HTERT RPE-1 (cell line): Measurements from ENCODE around the gene SREK1.
"Not testable (repeated sequence)": the region's sequence is repeated elsewhere in the genome, so short reads cannot be mapped to it uniquely, and the experiment has no call there.

ENCODE experiments used
- in situ Hi-C: fragments of 300-500 bp; cut with MboI; formaldehyde crosslinking; loops from 4 replicates; pipeline ENCODE4 v1.14.3; 2020; ENCODE audit warnings: low sequenced_read_pairs

SREK1 gene, protein sequence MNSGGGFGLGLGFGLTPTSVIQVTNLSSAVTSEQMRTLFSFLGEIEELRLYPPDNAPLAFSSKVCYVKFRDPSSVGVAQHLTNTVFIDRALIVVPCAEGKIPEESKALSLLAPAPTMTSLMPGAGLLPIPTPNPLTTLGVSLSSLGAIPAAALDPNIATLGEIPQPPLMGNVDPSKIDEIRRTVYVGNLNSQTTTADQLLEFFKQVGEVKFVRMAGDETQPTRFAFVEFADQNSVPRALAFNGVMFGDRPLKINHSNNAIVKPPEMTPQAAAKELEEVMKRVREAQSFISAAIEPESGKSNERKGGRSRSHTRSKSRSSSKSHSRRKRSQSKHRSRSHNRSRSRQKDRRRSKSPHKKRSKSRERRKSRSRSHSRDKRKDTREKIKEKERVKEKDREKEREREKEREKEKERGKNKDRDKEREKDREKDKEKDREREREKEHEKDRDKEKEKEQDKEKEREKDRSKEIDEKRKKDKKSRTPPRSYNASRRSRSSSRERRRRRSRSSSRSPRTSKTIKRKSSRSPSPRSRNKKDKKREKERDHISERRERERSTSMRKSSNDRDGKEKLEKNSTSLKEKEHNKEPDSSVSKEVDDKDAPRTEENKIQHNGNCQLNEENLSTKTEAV

DNA sequence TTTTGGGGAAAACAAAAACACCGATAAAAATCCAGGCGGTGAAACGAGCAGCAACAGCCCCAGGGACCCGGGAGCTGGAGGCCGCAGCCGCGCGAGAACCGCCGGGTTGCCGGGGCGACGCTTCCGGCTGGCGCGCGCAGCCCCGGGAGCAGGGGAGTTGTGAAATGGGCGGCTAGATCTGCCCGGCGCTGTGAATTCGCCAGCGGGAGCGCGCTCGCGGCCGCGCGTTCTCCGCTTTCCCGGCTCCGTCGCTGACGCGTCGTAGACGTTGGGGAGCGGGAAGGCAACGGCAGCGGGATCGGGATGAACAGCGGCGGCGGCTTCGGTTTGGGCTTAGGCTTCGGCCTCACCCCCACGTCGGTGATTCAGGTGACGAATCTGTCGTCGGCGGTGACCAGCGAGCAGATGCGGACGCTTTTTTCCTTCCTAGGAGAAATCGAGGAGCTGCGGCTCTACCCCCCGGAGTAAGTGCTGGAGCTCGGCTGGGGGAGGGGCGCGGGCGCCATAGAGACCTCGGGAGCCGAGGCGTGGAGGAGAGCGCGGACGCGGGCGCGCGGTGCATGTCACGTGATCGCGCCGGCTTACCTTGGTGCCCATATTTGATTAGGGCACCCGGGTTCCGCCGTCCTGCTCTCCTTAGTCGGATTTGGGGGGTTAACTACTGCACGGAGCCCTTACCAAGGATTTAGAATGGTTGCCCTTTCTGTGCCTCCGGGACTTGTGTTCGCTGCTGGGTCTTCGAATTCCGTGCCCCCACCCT, at the start of gene SREK1:
TSS of gene SREK1 (plus strand) at position 227 of the 760 bp plus-strand sequence. CDS start at position 304, 77 bp downstream.
- in situ Hi-C loops = no loop called here

DNA sequence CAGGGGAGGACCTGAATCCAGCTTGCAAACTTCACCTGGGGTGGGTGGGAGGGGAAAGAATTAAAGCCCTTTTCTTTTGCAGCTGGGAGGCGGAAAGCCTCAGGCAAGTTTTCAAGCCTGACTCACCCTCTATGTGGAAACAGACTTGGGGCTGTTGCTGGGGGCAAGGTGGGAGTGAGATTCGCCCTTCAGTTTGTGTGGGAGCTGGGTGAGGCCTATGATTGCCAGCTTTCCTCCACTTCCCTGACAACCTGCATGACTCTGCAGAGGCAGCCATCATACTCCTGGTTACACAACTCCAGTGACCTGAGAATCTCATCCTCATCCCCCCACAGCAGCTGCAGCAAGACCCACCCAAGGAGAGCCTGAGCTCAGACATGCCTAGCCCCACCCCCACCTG, 43.2 kb upstream of the SREK1 start:
- in situ Hi-C loops = no loop called here

DNA sequence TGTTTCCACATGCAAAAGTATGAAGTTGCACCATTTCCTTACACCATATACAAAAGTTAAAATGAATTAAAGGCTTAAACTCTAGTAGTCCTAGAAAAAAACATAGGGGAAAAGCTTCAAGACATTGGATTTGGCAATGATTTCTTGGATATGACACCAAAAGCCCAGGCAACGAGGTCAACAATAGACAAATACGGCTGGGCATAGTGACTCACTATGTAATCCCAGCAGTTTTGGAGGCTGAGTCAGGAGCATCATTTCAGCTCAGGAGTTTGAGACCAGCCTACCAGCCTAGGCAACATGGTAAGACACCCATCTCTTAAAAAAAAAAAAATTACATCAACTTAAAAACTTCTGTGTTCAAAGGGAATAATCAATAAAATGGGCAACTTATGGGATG, 30.9 kb upstream of the SREK1 start:
- in situ Hi-C loops = no loop called here

DNA sequence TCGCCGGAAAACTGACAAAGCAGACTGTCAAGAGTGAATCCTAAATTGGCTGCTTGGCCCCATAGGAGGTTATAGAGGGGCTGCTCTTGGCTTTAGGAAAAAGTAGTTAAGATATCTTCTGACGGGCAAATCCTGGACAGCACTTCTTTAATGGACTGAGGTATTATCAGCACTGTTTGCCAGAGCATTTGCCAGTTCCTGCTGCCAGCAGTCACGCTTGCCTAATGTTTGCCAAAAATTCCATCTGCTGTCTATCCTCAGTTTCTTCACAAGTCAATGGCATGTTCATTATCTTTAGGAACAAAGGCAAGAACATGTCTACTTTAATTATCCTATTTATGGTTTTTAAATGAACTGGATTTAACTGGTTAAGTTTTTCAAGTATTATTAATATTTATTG, 25.8 kb upstream of the SREK1 start:
- in situ Hi-C loops = no loop called here

DNA sequence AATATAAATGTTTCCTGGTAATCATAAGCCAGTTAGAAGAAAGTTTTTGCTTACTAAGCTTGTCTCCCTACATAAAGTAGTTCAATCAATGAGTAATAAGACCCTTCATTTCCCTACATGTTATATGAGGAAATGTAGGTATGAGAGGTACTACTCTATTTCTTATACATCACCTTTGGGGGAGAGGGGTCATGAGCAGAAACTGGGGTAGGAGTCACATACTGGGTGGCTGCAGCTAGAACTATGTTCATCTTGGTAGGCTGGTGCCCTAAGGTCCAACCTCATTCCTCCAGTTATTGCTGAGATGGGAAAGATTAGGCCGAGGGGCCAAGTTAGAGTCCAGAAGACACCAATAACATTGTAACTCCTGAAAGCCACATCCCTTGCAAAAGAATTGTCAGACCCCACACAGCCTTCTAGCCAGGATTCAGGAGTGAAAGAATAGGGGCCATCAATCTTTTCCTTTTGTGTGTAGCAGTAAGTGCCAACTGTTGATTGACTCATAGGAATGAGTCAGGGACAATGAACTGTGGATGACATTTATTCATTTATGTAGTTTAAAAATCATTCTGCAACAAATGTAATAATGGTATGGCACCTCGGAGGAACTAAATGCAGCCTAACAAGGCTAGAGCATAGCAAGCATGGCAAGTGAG, 21.6 kb upstream of the SREK1 start:
- in situ Hi-C loops = no loop called here

DNA sequence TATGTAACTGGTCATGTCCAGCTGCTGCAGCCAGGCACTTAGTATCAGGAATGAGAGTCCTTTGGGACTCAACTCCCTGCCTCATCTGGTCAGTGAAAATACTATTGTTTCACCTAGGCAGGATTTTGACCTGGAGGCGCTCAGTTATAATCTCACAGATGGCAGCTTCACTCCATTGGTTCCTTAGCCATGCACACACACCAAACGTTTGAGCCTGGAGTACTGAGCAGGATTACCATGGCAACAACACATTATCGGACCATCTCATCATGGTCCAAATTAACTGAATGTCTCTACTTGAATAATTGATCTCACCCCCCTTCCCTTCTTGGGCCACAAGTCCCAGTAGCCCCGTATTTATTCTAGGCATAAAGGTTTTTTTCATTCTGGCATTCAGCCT, 15.0 kb upstream of the SREK1 start:
- in situ Hi-C loops = no loop called here

DNA sequence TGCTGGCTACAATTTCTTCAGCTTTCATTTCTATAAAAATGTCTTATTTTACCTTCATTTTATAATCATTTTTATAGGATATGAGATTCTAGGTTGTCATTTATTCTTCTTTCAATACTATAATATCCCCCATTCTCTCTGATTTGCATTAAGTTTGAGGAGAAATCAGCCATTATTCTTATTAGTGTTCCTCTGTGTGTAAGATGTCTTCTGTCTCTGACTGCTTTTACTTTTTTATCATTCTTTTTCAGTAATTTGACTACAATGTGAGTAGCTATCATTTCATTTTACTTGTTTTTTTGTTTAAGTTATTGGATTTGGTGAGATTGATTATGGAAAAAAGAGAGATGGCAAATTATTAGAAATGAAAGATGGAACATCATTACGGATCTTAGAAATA, 13.6 kb upstream of the SREK1 start:
- in situ Hi-C loops = no loop called here

DNA sequence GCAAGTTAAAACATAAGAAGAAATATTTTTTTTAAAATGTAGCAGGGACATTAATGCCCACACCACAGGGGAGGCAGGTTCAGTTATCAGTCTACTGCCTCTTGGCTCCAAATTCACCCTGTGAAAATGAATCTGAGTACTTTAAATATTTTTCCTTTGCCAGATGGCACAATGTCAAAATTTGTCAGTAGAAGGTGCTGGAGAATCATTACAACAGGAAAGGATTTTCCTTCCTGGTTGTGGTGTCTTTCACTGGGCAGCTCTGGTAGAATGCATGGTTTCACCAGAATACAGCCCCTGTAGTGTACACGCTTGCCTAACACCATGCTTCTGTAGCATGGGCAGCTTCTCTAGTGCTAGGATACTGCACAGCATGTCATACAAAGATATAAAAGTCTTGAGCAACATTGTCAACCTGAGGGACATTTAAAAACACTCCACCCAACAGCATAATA, 9.7 kb upstream of the SREK1 start:
- in situ Hi-C loops = no loop called here

DNA sequence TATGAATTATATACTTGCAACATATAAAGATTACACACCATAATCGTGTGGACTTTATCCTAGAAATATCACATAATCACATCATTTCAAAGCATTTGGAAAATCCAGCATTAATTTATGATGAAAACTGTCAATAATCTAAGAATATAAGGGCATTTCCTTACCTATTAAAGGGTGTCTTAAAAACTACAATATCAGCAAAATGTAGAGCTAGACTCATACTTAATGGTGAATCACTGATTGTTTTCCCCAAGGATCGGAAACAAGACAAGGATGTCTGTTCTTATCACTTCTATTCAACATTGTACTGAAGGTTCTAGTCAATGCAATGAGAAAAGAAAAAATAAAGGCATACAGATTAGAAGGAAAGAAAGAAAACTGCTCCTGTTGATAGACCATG, 8.0 kb upstream of the SREK1 start:
- in situ Hi-C loops = no loop called here

DNA sequence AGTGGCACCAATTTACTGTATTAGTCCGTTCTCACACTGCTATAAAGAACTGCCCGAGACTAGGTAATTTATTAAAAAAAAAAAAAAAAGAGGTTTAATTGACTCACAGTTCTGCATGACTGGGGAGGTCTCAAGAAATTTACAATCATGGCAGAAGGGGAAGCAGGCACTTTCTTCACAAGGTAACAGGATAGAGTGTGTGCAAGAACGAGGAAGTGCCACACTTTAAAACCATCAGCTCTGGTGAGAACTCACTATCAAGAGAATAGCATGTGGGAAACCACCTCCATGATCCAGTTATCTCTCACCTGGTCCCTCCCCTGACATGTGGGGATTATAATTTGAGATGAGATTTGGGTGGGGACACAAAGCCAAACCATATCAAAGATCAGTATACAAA, 7.2 kb upstream of the SREK1 start:
- in situ Hi-C loops = not testable (repeated sequence)

DNA sequence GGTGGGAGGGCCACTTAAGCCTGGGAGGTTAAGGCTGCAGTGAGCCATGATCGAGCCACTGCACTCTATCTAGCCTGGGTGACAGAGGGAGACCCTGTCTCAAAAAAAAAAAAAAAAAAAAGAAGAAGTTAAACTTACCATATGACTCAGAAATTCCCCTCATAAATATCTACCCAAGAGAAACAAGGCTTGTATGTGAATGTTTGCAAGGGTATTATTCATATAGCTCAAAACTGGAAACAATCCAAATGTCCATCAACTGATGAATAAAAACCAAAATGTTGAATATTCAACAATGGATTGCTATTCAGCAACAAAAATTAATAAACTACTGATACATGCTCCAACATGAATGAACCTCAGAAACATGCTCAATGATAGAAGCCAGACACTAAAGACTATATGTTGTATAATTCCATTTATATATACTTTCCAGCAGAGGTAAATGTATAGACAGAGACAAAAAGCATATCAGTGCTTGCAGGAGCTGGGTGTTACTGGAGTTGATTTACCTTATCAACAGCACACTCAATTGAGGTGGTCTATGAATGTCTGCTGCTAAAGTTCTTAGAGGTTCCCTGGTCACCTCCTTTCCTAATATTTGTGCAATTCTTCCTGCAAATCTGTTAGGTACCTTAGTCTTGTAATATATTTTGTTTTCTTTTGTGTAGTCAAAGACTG, 5.3 kb upstream of the SREK1 start:
- in situ Hi-C loops = no loop called here

DNA sequence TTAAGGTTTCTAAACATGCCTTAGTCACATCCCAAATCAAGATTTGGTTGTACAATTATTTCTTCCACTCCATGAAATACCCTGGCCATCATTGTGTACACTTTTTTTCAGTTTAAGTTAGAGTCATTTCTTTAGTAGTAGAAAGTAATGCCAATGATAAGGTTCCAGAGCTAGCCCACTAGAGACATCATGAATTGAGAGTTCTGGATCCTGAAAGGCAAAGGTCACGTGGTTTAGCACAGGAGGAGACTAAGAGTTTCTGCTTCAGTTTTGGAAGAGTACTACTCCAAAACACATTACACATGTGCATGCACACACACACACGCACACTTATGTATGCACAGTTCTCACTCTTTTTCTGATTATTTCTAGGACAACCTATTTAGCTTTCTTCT, 4.8 kb upstream of the SREK1 start:
- in situ Hi-C loops = no loop called here

DNA sequence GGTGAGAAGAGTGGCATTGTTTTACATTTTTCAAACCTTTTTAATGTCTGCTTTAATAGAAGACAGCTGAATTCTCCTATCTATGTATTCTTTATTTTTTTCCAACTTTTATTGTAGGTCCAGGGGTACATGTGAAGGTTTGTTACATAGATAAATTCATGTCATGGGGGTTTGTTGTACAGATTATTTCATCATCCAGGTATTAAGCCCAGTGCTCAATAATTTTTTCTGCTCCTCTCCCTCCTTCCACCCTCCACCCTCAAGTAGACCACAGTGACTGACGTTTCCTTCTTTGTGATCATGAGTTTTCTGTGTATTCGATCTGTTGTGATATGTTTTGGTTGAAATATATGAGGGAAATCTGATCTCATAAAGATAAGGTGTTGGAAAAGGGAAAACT, 1.7 kb upstream of the SREK1 start:
- in situ Hi-C loops = no loop called here

DNA sequence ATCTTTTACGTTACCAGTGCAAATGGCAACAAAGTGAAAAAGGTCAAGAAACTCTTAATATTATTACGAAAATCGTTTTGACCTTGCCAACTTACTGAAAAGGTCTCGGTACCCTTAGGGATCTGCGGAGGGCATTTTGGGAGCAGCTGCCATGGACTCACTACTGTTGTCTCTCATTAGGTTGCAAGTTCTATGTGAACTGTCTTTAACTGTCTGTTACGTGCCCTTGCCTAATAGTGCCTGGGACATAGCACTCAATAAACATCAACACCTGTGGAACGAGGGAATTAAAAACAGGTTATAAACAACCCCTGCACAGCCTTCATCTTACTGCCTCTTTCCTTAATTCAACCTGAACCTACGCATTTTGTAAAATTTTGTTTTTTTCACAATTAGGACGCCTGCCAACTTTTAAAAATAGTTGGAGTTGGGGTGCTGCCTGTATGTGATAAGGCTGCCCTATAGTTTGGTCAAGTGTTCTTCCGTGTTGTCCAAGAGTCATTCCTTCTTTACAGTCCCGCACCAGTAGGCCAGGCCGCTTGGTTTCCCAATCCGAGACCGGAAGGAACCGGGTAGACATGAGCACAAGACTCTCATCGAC, 527 bp upstream of the SREK1 start:
- in situ Hi-C loops = no loop called here

DNA sequence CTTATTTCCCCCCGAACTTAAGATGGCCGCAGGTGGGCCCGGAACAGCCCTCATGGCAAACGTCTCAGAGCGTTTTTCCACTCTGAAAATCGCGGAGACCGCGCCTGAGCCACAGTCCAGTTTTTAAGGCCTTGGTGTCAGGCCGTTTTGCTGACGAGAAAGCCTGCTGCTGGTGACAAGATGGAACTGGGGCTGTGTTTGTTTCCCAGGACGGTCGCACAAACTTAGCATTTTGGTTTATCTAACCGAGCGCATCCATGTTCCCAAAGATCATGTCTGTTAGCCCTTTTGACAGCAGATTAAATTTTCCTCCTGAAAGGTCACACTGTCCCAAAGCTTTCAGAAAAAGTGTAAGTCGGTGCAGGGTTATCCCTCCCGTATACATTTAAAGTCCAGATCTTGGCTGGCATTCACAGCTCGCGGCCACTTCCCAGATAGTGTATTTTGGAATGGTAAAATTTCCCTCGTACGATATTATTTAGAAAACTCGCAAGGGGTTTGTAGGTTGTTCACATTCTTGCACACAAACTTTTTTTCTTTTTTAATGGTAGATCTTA, 812 bp downstream of the SREK1 start:
- in situ Hi-C loops = no loop called here

DNA sequence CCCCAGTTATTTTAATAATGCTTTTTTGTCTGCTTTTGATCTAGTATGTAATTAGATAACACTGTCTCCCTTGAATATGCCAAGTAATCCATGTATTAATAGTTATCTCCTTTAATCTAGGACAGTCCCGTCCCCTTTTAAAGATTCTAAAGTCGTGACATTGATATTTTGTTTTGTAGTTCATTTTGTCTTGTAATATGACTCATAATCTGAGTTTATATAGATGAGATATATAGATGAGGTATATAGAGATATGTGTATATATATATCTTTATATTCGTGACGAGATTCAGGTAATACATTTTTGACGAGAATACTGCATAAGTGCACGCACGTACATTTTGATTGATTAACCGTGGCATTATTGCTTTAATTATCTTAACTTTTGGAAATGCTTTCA, 1.6 kb downstream of the SREK1 start:
- in situ Hi-C loops = no loop called here

DNA sequence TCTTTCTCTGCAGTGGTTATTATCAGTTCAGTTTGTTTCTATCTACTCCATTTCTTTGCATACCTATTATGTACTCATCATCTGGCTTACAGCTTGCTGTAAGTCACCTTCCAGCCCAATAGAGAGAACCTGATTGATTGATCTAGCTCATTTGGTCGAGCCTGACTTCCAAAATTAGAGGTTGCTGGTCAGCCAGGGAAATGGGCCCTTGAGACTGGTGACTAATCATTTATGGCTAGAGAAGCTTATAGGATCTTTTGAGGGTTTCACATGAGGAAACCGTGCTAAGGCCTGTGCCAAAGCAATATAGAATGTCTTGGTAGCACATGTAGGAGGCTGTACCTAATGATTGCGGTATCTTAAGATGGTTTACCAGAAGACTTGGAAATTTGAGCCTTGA, 5.8 kb downstream of the SREK1 start:
- in situ Hi-C loops = no loop called here

DNA sequence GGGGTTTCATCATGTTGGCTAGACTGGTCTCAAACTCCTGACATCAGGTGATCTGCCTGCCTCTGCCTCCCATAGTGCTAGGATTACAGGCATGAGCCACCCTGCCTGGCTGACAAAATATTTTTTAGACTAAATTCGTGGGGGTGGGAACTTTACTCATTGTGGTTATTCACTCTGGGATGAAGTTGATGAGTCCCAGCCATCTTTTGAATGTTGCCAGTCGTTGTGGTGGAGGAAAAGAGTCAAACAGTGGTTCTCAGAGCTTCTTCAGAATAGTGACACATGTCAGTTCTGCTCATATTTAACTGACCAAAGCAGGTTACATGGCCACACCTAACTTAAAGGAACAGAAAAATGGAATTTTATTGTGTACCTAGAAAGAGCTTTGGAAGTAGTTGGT, 6.9 kb downstream of the SREK1 start:
- in situ Hi-C loops = no loop called here

DNA sequence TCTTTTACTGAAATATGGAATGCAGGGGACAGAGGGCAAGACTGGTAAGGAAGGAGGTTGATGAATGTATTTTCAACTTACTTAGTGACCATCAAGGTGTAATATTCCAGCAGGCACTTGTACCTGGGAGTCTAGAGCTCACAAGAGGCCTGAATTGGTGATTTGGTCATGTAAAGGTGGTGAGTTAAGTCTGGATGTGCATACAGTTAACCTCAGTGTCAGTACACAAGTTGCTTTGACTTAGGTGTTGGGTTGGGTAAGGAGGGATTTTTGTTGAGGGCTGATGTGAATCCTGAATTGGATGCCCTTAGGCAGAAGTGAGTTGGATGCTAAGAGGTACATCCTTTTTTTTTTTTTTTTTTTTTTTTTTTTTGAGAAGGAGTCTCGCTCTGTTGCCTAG, 7.4 kb downstream of the SREK1 start:
- in situ Hi-C loops = no loop called here

DNA sequence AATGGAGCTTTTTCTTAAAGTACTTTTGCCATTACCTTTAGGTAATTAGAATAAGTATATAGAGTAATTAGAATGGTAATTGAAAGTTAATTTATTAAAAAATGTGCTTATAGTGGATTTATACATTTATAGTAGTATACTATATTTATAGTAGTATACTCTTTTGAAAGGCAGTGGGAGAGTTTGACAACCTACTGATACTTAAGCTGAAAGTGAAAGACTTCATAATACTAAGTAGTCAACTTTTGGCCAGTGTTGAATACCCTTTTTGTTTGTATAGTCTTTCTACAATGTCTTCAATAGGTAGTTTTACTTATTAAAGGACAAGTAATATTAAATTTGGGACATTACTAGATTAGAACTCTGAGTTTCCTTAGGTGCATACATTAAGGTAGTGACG, 12.9 kb downstream of the SREK1 start:
- in situ Hi-C loops = no loop called here
